ENCODE results near the gene SLC22A4. TPM values are rescaled to one million over a fixed set of nuclear protein-coding genes. Genes with fewer than 3 reads are reported as not detected.

The SLC22A4 gene
- total RNA-seq, 4 donors from 2014 or later = 0.25 to 1.1 (median 0.61) TPM

GRCh38 chr5:132391870-132392269 lies 97.7 kb downstream of the SLC22A4 start:
- no peak overlapping the region for H3K27ac ChIP-seq
- no peaks in the 10 kb centered on the region for H3K9me3 ChIP-seq
- H3K36me3 ChIP-seq = peaks cover 0 to 56% of the 10 kb centered on the region in 2 donors
- H3K4me1 ChIP-seq = peaks cover 22 to 45% (median 34%) of the 10 kb centered on the region in 3 donors
- H3K27me3 ChIP-seq = no peaks in the 10 kb centered on the region
- TF ChIP-seq CTCF (IDR thresholded peaks at IDR 0.05) = no peak
- TF ChIP-seq POLR2AphosphoS5 (IDR thresholded peaks at IDR 0.05) = no peak
- no peak for TF ChIP-seq POLR2A (IDR thresholded peaks at IDR 0.05)
- TF ChIP-seq EP300 (IDR thresholded peaks at IDR 0.05) = no peak
- H3K4me3 ChIP-seq = no peak overlapping the region
- no peak for ATAC-seq

- Histone ChIP-seq H3K4me1 (peaks cover 16 to 40% (median 29%) of the 10 kb centered on the region in 3 donors), H3K27ac (no peak overlapping the region), H3K36me3 (peaks cover 0 to 56% of the 10 kb centered on the region in 2 donors), H3K27me3 (no peaks in the 10 kb centered on the region), H3K9me3 (no peaks in the 10 kb centered on the region), H3K4me3 (no peak overlapping the region)
- ATAC-seq = no peak
- WGBS, 2 donors (ENCODE audit: low coverage in 1 of 2) = 86 to 98% methylated on average over 6 of the region's 8 CpGs
- no peak for TF ChIP-seq POLR2A (IDR thresholded peaks at IDR 0.05)
- no peak for TF ChIP-seq EP300 (IDR thresholded peaks at IDR 0.05)
- TF ChIP-seq CTCF (IDR thresholded peaks at IDR 0.05) = no peak
- no peak for TF ChIP-seq POLR2AphosphoS5 (IDR thresholded peaks at IDR 0.05)
These were observed 98.2 kb downstream of the SLC22A4 start for GRCh38 chr5:132392411-132392810.

- WGBS, 2 donors (ENCODE audit: low coverage in 1 of 2) = 89 to 95% methylated on average over 4 of the region's 6 CpGs
- TF ChIP-seq POLR2AphosphoS5 (IDR thresholded peaks at IDR 0.05) (no peak), EP300 (IDR thresholded peaks at IDR 0.05) (no peak), POLR2A (IDR thresholded peaks at IDR 0.05) (no peak), CTCF (IDR thresholded peaks at IDR 0.05) (no peak)
- ATAC-seq = no peak
- Histone ChIP-seq H3K36me3 (peaks cover 0 to 56% of the 10 kb centered on the region in 2 donors), H3K4me1 (peaks cover 12 to 32% (median 21%) of the 10 kb centered on the region in 3 donors), H3K9me3 (no peaks in the 10 kb centered on the region), H3K27me3 (no peaks in the 10 kb centered on the region), H3K27ac (no peak overlapping the region), H3K4me3 (no peak overlapping the region)
These were observed 99.0 kb downstream of the SLC22A4 start for GRCh38 chr5:132392978-132393825.

Small RNAs within 50 kb of the gene (small RNA-seq; reads per million reads assigned to genes)
- gene MIR3936 = 0 to 0.18 (median 0.06) reads per million in 4 donors

Other genes with a start within 250 kb of the SLC22A4 start
- not detected for gene IL3, start 233.7 kb upstream of the SLC22A4 start, total RNA-seq
- gene CSF2, start 220.6 kb upstream of the SLC22A4 start, total RNA-seq = 1 to 10 TPM in 1 of 4 donors, not detected in 3; 1.1 TPM
- gene P4HA2, start 66.5 kb upstream of the SLC22A4 start, total RNA-seq = 10 to 100 TPM; 32.8 to 48.7 (median 37.6) TPM
- gene PDLIM4, start 36.7 kb upstream of the SLC22A4 start, total RNA-seq = 100 to 1,000 TPM in 1 of 4 donors, 10 to 100 TPM in 3; 75.0 to 200 (median 92.7) TPM
- 1 to 10 TPM; 6.5 to 9.6 (median 7.5) TPM for gene SLC22A5, start 75.3 kb downstream of the SLC22A4 start, total RNA-seq
- gene IRF1, start 196.4 kb downstream of the SLC22A4 start, total RNA-seq = 10 to 100 TPM; 10.9 to 74.3 (median 19.4) TPM
- not detected for gene IL5, start 249.1 kb downstream of the SLC22A4 start, total RNA-seq